RWPE1 (cell line): ENCODE measurements around the gene REXO4.

Source experiments
- CTCF ChIA-PET: fragments of 350-600 bp; sonication (Branson Sonifier 250); formaldehyde crosslinking; extraction: SDS; loops from one replicate; lab custom pipeline; 2021; lab: Yijun Ruan, JAX
- POLR2A ChIA-PET: fragments of 400-600 bp; formaldehyde crosslinking; extraction: SDS; loops from one replicate; lab custom pipeline; 2020; ENCODE audit warnings: antibody characterized with exemption; ENCODE audit not compliant: low non-redundant PET; lab: Yijun Ruan, JAX
- DNase-seq: peaks from one replicate; pipeline ENCODE4 v3.0.0; 2012; ENCODE audit warnings: low spot score
- H3K27ac ChIP-seq: fragments of 450-650 bp; 2 replicates; pipeline ENCODE4 v1.5.1; 2017
- CTCF ChIP-seq: fragments of 450-650 bp; conservative IDR thresholded peaks from 2 replicates; pipeline ENCODE4 v1.5.1; 2017; ENCODE audit warnings: low read depth, mild to moderate bottlenecking

Gene REXO4

GRCh38 chr9:133366435-133366834 lies 51.4 kb downstream of the REXO4 start:
- CTCF ChIA-PET: interaction anchor here (0.9 kb wide), 1 partner anchor 10 kb away, joined by 3 read pairs; the partner anchor contains the start of genes SURF1 and SURF2
- no peak for TF ChIP-seq CTCF
- H3K27ac ChIP-seq: peak overlapping the region; percentile 11
- no peak for DNase-seq
- POLR2A ChIA-PET: interaction anchor here (0.9 kb wide), 1 partner anchor 10 kb away, joined by 3 read pairs; the partner anchor contains the start of genes SURF1 and SURF2

DNA sequence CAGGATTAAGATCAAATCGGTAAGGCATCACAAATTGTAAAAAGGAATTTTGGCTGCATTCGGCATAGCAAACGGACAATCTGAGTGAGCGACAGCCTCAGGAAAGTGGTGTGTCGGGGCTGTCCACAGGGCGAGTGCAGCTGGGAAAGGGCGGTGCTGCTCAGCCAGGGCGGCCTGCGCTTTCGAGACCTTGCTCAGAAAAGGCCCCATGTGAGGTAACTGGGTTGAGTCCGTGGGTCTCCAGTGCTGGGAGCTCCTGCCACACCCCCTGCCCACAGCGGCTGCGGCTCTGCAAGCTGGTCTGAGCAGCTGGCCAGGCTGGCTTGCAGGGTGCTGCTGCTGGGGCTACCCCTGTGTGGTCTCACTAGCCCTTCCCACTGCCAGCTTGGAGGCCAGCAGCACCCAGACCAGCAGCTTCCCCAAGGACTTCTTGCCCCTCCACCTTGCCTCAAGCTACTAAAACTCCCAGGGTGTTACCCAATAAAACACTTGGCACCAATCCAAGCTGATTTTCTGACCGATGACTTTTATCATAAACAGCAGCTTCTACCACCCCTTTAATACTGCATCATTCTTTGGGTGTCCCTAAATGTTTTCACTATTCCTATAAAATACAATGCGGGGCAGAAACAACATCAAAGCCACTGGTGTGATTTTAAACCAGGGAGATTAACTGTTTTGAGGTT lies 55.3 kb downstream of the REXO4 start:
- TF ChIP-seq CTCF: no peak
- DNase-seq: no peak
- peak overlapping the region; percentile 75 for H3K27ac ChIP-seq
- ChIA-PET POLR2A (no interaction called here), CTCF (interaction anchor here (0.5 to 1.2 kb wide), 2 partner anchors 16 to 75 kb away, joined by 3 read pairs; no protein-coding TSS in a partner anchor)

- no peak for TF ChIP-seq CTCF
- POLR2A ChIA-PET: no interaction called here
- no peak for DNase-seq
- peak overlapping the region; percentile 75 for H3K27ac ChIP-seq
- CTCF ChIA-PET: no interaction called here
Observed at GRCh38 chr9:133361507-133362092, 56.2 kb downstream of the REXO4 start.

- no peak for DNase-seq
- POLR2A ChIA-PET: interaction anchor here (0.6 kb wide), 1 partner anchor 29 kb away, joined by 4 read pairs; no protein-coding TSS in a partner anchor
- CTCF ChIA-PET: interaction anchor here (0.6 to 1.3 kb wide), 4 partner anchors 14 to 44 kb away, joined by 3 to 5 read pairs (median 4); no protein-coding TSS in a partner anchor
- peak overlapping the region; percentile 75 for H3K27ac ChIP-seq
- no peak for TF ChIP-seq CTCF
Observed at GRCh38 chr9:133360400-133361393, 57.1 kb downstream of the REXO4 start.

DNA sequence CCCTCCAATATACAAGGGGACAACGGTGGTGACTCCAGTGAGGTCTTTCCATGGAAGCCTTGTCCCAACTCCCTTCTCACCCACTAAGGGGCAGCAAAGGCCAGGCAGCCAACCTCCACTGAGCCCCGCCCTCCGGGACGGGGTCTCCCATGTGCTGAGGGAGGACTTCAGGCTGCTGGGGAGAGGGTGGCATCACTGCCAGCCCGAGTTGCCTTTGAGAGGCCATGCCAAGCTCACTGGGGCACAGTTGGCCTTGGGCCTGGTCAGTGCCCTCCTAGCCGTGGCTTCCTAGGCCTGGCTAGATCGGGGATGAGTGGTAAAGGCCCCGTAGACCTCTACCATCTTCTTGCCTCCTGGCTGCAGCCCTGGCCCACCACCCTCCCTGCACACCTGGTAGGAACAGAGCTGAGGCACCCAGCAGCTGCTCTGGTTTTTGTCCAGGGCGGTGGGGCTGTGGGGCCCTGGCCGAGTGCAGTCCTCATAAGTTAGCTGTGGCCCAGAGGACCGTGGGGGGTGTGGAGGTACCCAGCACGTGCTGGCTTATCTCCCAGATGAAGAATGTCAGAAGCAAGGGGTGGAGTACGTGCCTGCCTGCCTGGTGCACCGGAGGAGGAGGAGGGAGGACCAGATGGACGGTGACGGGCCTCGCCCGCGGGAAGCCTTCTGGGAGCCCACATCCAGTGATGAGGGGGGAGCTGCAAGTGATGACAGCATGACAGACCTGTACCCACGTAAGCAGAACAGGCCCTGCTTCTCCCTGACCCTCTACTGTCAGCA lies 58.2 kb downstream of the REXO4 start:
- H3K27ac ChIP-seq: peak overlapping the region; percentile 75
- no peak for DNase-seq
- CTCF ChIA-PET: interaction anchor here (0.7 to 1.5 kb wide), 5 partner anchors 18 to 127 kb away, joined by 4 to 9 read pairs (median 5); no protein-coding TSS in a partner anchor
- POLR2A ChIA-PET: interaction anchor here (0.6 kb wide), 1 partner anchor 13 kb away, joined by 3 read pairs; no protein-coding TSS in a partner anchor
- TF ChIP-seq CTCF: no peak; the same call in 1 of the 2 replicates
